Ishikawa (cell line): ENCODE measurements around the gene BTBD2.

Source experiments
- CEBPB ChIP-seq: IDR thresholded peaks from 2 replicates; pipeline ENCODE4 v1.6.1; 2012
- NFIC ChIP-seq: IDR thresholded peaks from 2 replicates; pipeline ENCODE4 v1.6.1; 2012
- TAF1 ChIP-seq: IDR thresholded peaks from 2 replicates; pipeline ENCODE4 v1.6.1; 2012; ENCODE audit warnings: low read depth, mild to moderate bottlenecking

DNA sequence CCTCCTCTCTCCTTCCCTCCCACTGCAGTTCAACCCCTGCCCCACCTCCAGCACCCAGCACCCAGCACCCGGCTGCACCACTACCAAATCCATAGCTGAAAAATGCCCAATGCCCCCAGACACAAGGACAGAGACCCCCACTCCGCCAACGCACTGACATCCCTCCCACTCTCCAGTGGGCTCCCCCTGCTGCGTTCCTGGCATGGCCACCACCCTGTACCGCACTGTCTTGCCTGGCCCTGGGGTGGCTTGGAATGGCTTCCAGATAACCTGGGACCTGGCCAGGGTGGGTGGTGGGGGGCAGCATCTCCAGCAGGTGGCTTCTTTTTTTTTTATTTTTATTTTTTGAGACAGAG is 41.3 kb upstream of the BTBD2 start:
- TF ChIP-seq TAF1, result no peak
- no peak for TF ChIP-seq CEBPB
- TF ChIP-seq NFIC, result no peak
